Measurements from ENCODE around the gene ACSS1.

The ACSS1 gene

DNA sequence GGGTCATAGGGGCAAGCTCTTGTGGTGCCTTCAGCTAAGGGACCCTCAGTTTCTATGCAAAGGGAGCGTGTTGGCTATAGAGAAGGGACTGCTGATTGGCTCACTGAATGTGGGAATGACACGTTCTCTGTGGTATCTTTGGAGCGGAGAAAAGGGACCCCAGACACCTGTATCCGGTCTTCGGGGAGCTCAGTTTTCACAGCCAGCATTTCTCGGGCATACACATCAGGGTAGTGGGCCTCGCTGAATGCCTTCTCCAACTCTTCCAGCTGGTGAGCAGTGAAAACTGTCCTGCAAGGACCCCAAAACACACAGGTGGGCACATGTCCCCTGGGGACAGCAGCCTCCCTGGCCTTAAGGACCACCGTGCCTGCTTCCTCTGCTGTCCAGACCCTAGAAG lies 20.7 kb upstream of the ACSS1 start:
- TF ChIP-seq, protein P1, sequence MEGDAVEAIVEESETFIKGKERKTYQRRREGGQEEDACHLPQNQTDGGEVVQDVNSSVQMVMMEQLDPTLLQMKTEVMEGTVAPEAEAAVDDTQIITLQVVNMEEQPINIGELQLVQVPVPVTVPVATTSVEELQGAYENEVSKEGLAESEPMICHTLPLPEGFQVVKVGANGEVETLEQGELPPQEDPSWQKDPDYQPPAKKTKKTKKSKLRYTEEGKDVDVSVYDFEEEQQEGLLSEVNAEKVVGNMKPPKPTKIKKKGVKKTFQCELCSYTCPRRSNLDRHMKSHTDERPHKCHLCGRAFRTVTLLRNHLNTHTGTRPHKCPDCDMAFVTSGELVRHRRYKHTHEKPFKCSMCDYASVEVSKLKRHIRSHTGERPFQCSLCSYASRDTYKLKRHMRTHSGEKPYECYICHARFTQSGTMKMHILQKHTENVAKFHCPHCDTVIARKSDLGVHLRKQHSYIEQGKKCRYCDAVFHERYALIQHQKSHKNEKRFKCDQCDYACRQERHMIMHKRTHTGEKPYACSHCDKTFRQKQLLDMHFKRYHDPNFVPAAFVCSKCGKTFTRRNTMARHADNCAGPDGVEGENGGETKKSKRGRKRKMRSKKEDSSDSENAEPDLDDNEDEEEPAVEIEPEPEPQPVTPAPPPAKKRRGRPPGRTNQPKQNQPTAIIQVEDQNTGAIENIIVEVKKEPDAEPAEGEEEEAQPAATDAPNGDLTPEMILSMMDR (conservative IDR thresholded peaks at IDR 0.05; ENCODE audit: low read depth, low read length) = no peak
- no peak overlapping the region for H3K4me3 ChIP-seq (ENCODE audit: low read depth, low read length)
- no peak for DNase-seq (ENCODE audit: low read depth)

GRCh38 chr20:25077610-25078169 lies 19.8 kb upstream of the ACSS1 start:
- DNase-seq (ENCODE audit: low read depth) = peak; percentile 53
- H3K4me3 ChIP-seq (ENCODE audit: low read depth, low read length) = peak overlapping the region; percentile 43
- TF ChIP-seq, protein P1 (conservative IDR thresholded peaks at IDR 0.05; ENCODE audit: low read depth, low read length) = peak; percentile 4

DNA sequence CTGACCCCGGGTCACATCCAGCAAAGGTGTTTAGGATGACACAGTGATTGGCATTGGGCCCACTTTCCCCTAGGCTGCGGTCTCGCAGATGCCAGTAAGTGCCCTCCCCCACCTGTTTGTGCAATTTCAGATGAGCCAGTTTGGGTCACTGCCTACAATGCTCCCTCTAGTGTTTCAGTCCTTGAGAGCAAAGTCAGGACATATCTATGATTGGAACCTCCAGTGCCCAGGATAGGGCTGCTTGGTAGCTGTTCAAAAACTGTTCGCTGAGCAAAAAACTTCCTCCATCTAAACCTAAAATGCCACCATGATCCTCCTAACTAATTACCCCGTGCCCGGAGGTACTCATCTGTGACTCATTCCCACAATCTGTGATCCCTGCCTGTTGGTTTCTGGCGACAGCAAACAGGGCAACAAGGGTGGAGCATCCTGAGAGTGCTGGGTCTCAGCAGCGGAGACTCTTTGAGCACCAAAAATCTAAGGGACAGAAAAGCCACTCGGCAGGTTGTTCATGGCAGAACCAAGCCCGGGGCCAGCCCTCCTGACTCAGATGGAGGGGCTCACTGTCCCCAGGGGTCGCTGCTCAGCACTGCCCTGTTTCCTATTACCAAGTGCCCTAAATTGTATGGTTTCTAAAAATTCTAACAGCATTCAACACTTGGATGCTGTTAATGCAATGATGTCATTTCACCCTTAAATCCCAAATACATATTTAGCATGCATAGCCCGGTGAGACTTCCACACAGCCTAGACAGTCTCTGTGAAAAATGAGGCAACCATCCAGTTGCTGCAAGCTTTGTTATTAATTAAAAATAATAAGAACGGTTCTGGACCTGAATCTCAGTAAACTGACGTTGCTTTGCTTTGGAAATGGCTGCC lies 19.0 kb upstream of the ACSS1 start:
- TF ChIP-seq, protein P1 (conservative IDR thresholded peaks at IDR 0.05; ENCODE audit: low read depth, low read length) = peak; percentile 47
- H3K4me3 ChIP-seq (ENCODE audit: low read depth, low read length) = peak overlapping the region; percentile 43
- no peak for DNase-seq (ENCODE audit: low read depth)

GRCh38 chr20:25076201-25076600 lies 18.3 kb upstream of the ACSS1 start:
- H3K4me3 ChIP-seq (ENCODE audit: low read depth, low read length) = no peak overlapping the region
- TF ChIP-seq, protein P1 (conservative IDR thresholded peaks at IDR 0.05; ENCODE audit: low read depth, low read length) = no peak
- DNase-seq (ENCODE audit: low read depth) = no peak

- TF ChIP-seq, protein P1 (conservative IDR thresholded peaks at IDR 0.05; ENCODE audit: low read depth, low read length) = no peak
- DNase-seq (ENCODE audit: low read depth) = no peak
- H3K4me3 ChIP-seq (ENCODE audit: low read depth, low read length) = no peak overlapping the region
These were observed 15.6 kb upstream of the ACSS1 start for GRCh38 chr20:25073544-25073943.

DNA sequence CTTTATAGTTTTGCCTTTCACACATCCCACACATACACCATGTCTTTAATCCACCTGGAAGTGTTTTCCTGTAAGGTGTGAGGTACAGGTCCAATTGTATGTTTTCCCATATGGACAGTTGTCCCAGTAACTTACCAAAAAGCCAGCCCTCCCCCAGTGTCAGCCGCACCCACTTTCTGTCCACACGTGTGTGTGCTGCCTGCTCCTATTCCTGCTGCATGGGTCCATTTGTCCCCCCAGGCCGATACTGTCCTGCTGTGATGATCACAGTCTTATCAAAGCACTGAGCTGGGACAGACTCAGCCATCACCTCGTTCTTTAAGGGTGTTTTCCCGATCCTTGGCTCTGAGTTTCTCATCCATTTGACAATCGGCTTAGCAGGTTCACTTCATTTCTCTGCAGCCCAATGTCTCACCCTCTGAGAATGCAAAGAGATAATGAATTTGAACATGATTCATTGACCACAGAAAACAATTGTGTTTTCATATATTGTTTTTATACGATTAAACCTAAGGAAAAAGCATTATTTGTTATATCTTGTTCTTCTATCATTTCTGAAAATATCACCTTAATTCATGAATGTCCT lies 14.4 kb upstream of the ACSS1 start:
- H3K4me3 ChIP-seq (ENCODE audit: low read depth, low read length) = no peak overlapping the region
- TF ChIP-seq, protein P1 (conservative IDR thresholded peaks at IDR 0.05; ENCODE audit: low read depth, low read length) = no peak
- no peak for DNase-seq (ENCODE audit: low read depth)

Data from choroid plexus epithelial cell (primary cell).